Amygdala (tissue), 56 donors: ENCODE results near the gene SIM2.

Source experiments
- DNase-seq, 56 donors: peaks; one replicate each; lab custom pipeline; 2025; lab: John Stamatoyannopoulos, UW

SIM2 gene

GRCh38 chr21:36699546-36700294, 805 bp downstream of the SIM2 start:
- no peak for DNase-seq

- no peak for DNase-seq
Measured at GRCh38 chr21:36700295-36700970, 1.5 kb downstream of the SIM2 start.

- DNase-seq = no peak
Measured at GRCh38 chr21:36700971-36701755, 2.2 kb downstream of the SIM2 start.

- DNase-seq = no peak
Measured at GRCh38 chr21:36701756-36702621, 3.1 kb downstream of the SIM2 start.

GRCh38 chr21:36702622-36702968, 3.7 kb downstream of the SIM2 start:
- no peak for DNase-seq

GRCh38 chr21:36703123-36703522, 4.2 kb downstream of the SIM2 start:
- DNase-seq = no peak

- no peak for DNase-seq
Measured at GRCh38 chr21:36703626-36704280, 4.8 kb downstream of the SIM2 start.

GRCh38 chr21:36704281-36704957, 5.5 kb downstream of the SIM2 start:
- DNase-seq = no peak

- DNase-seq = no peak
Measured at GRCh38 chr21:36704958-36705678, 6.2 kb downstream of the SIM2 start.

- no peak for DNase-seq
Measured at GRCh38 chr21:36705679-36706481, 7.0 kb downstream of the SIM2 start.

- no peak for DNase-seq
Measured at GRCh38 chr21:36706482-36706852, 7.6 kb downstream of the SIM2 start.

- peak in 4 of 56 donors; percentile 1 to 21 (median 5) for DNase-seq
Measured at GRCh38 chr21:36706951-36707762, 8.2 kb downstream of the SIM2 start.

GRCh38 chr21:36707763-36708285, 8.9 kb downstream of the SIM2 start:
- no peak for DNase-seq

- DNase-seq = no peak
Measured at GRCh38 chr21:36708286-36709029, 9.5 kb downstream of the SIM2 start.

GRCh38 chr21:36709030-36709867, 10.3 kb downstream of the SIM2 start:
- no peak for DNase-seq
